GM21786 (cell line): Measurements from ENCODE around the gene FAM204A.

Experiments
- ATAC-seq: cut with Tn5 transposase; IDR thresholded peaks from one replicate; pipeline ENCODE4 v1.9.1; 2021; ENCODE audit not compliant: unreplicated experiment

The FAM204A gene

DNA sequence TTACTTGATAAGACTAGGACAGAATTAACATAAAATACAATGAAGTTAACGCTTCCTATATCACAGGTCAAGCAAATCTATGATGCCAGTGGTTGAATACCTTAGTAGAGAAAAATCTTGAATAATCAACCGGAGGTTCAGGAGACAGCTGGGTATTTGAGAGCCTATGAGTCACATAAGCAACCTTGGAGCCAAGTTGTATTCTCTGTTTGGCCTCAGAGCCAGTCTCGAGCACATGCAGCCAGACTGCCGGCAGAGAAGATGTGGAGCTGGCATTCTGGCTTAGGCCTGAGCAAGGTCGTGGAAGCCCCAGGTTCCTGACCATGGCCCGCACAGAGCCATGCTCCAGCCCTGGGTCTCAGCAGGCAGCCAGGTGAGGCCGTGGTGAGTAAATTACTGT, 90.3 kb downstream of the FAM204A start:
- no peak for ATAC-seq

DNA sequence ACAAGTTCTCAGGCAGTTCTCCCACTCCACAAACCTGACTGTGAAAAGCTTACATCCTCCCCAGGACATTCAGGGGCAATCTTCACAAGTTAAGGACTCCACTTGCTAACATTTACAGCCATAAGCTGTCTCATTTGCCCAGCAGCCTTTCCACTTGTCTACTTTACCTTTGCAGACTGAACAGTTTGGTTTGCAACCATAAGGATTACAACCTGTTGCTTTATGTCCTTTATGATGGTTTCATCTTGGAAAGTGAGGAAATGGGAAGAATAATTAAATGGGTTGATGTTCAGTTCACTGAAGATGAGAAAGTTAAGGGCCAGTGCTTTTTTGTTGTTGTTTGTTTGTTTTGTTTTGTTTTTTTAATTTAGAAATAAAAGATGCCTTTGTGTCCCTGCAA, 92.4 kb downstream of the FAM204A start:
- no peak for ATAC-seq
